WTC11 (cell line): ENCODE results near the gene YWHAQ. TPM values are rescaled to one million over a fixed set of nuclear protein-coding genes. Genes with fewer than 3 reads are reported as not detected.
"Not testable (repeated sequence)": the region's sequence is repeated elsewhere in the genome, so short reads cannot be mapped to it uniquely, and the experiment has no call there.

ENCODE experiments used
- ATAC-seq: fragments of 200-7000 bp; cut with Tn5 transposase; 2 replicates; pipeline ENCODE4 v1.10.0; 2021; ENCODE audit warnings: mild to moderate bottlenecking, moderate library complexity
- CTCF ChIA-PET: fragments of 300-600 bp; sonication (Branson Sonifier 250); formaldehyde crosslinking; loops from one replicate; lab custom pipeline; 2021; ENCODE audit warnings: antibody characterized with exemption; lab: Charles Lee
- POLR2A ChIA-PET: fragments of 350-600 bp; sonication (Branson Sonifier 250); formaldehyde crosslinking; loops from one replicate; lab custom pipeline; 2021; ENCODE audit warnings: antibody characterized with exemption; lab: Charles Lee
- DNase-seq: peaks from one replicate; pipeline ENCODE4 v3.0.0; 2021; ENCODE audit warnings: low spot score
- H3K27ac Mint-ChIP-seq: 2 replicates; pipeline ENCODE4 v1.8.0; 2021; ENCODE audit warnings: mixed read lengths
- H3K27me3 Mint-ChIP-seq: 2 replicates; pipeline ENCODE4 v1.8.0; 2021; ENCODE audit warnings: low read depth, mild to moderate bottlenecking, moderate library complexity, mixed read lengths
- H3K36me3 Mint-ChIP-seq: 2 replicates; pipeline ENCODE4 v1.8.0; 2021; ENCODE audit warnings: mixed read lengths
- H3K4me1 Mint-ChIP-seq: 2 replicates; pipeline ENCODE4 v1.8.0; 2022; ENCODE audit warnings: mixed read lengths
- H3K4me3 Mint-ChIP-seq: 2 replicates; pipeline ENCODE4 v1.8.0; 2021; ENCODE audit warnings: mild to moderate bottlenecking, moderate library complexity, mixed read lengths
- H3K9me3 Mint-ChIP-seq: 2 replicates; pipeline ENCODE4 v1.8.0; 2021; ENCODE audit warnings: mixed read lengths
- ATF2 ChIP-seq: sonication (generic); formaldehyde crosslinking; IDR thresholded peaks from 2 replicates; pipeline ENCODE4 v1.8.1; 2022; ENCODE audit warnings: low read depth, missing genetic modification reagents, borderline replicate concordance
- ATF6 ChIP-seq: sonication (generic); formaldehyde crosslinking; IDR thresholded peaks from 2 replicates; pipeline ENCODE4 v1.8.1; 2023; ENCODE audit warnings: mild to moderate bottlenecking, missing genetic modification reagents
- JUN ChIP-seq: sonication (generic); formaldehyde crosslinking; IDR thresholded peaks from 2 replicates; pipeline ENCODE4 v1.8.0; 2023; ENCODE audit warnings: mild to moderate bottlenecking, missing genetic modification reagents
- MLX ChIP-seq: sonication (generic); formaldehyde crosslinking; IDR thresholded peaks from 2 replicates; pipeline ENCODE4 v1.8.1; 2023; ENCODE audit warnings: mild to moderate bottlenecking, missing genetic modification reagents, moderate library complexity
- NFYB ChIP-seq: sonication (generic); formaldehyde crosslinking; conservative IDR thresholded peaks from 2 replicates; pipeline ENCODE4 v1.8.0; 2022; ENCODE audit warnings: low read depth, missing genetic modification reagents
- RELA ChIP-seq: sonication (generic); formaldehyde crosslinking; IDR thresholded peaks from 2 replicates; pipeline ENCODE4 v1.8.1; 2022; ENCODE audit warnings: missing genetic modification reagents, mild to moderate bottlenecking, borderline replicate concordance
- USF1 ChIP-seq: sonication (generic); formaldehyde crosslinking; IDR thresholded peaks from 2 replicates; pipeline ENCODE4 v1.8.0; 2022; ENCODE audit warnings: mild to moderate bottlenecking, missing genetic modification reagents
- ZMAT4 ChIP-seq: fragments of 250-450 bp; sonication (Bioruptor Pico); IDR thresholded peaks from 2 replicates; pipeline ENCODE4 v1.9.0; 2021; ENCODE audit warnings: mild to moderate bottlenecking
- ZNF396 ChIP-seq: fragments of 250-450 bp; sonication (Bioruptor Pico); IDR thresholded peaks from 2 replicates; pipeline ENCODE4 v1.8.0; 2021; ENCODE audit warnings: mild to moderate bottlenecking, moderate library complexity, borderline replicate concordance
- ZNF532 ChIP-seq: fragments of 250-450 bp; sonication (Bioruptor Pico); IDR thresholded peaks from 2 replicates; pipeline ENCODE4 v1.9.0; 2021; ENCODE audit warnings: mild to moderate bottlenecking, borderline replicate concordance
- total RNA-seq: library from RNA; stranded (reverse); gene quantifications from 3 replicates; pipeline ENCODE4 v1.2.3, GENCODE V29; 2021

The YWHAQ gene
- total RNA-seq, 1 experiment from 2014 or later: 395 TPM

GRCh38 chr2:9595746-9596145 is 35.1 kb downstream of the YWHAQ start (continued):
- TF ChIP-seq ZNF532 (CRISPR knock-in tag): no peak
- no peak for TF ChIP-seq MLX (CRISPR knock-in tag)
- TF ChIP-seq ATF2 (CRISPR knock-in tag): no peak

GRCh38 chr2:9595256-9595655 is 35.5 kb downstream of the YWHAQ start:
- CTCF ChIA-PET: interaction anchor here (0.6 to 1.2 kb wide), 3 partner anchors 143 to 186 kb away, joined by 4 to 7 read pairs (median 5); no protein-coding TSS in a partner anchor
- POLR2A ChIA-PET, H3K27ac Mint-ChIP-seq, DNase-seq, H3K27me3 Mint-ChIP-seq, H3K4me3 Mint-ChIP-seq, H3K4me1 Mint-ChIP-seq, ATAC-seq: not testable (repeated sequence)
- Mint-ChIP-seq H3K9me3 (peaks cover 16% of the 10 kb centered on the region), H3K36me3 (peaks cover 40% of the 10 kb centered on the region)

GRCh38 chr2:9594366-9595054 is 36.3 kb downstream of the YWHAQ start:
- no peak for TF ChIP-seq NFYB
- no peak for TF ChIP-seq RELA (CRISPR knock-in tag)
- TF ChIP-seq JUN (CRISPR knock-in tag): no peak
- TF ChIP-seq ATF6 (CRISPR knock-in tag): no peak
- no peak for TF ChIP-seq USF1
- no peak for TF ChIP-seq ZNF396 (CRISPR knock-in tag)
- TF ChIP-seq ZMAT4 (CRISPR knock-in tag): no peak
- peaks cover 8% of the 10 kb centered on the region; the same call in 1 of the 2 replicates for H3K4me1 Mint-ChIP-seq
- H3K9me3 Mint-ChIP-seq: peaks cover 9% of the 10 kb centered on the region
- H3K4me3 Mint-ChIP-seq: no peak overlapping the region
- H3K27me3 Mint-ChIP-seq: no peaks in the 10 kb centered on the region
- ChIA-PET POLR2A (no interaction called here), CTCF (no interaction called here)
- H3K27ac Mint-ChIP-seq: peak overlapping the region; percentile 22; the same call in 1 of the 2 replicates
- no peak for DNase-seq
- peaks cover 33% of the 10 kb centered on the region for H3K36me3 Mint-ChIP-seq
- no peak for ATAC-seq
